GM12872 (cell line): ENCODE data around the gene MDGA2.

ENCODE experiments used
- TF ChIP-seq, protein P1 (sequence below): IDR thresholded peaks from 3 replicates; pipeline ENCODE4 v1.5.1; 2011; ENCODE audit warnings: low read depth, mild to moderate bottlenecking, low read length, moderate library complexity; ENCODE audit not compliant: insufficient read depth

Gene MDGA2

DNA sequence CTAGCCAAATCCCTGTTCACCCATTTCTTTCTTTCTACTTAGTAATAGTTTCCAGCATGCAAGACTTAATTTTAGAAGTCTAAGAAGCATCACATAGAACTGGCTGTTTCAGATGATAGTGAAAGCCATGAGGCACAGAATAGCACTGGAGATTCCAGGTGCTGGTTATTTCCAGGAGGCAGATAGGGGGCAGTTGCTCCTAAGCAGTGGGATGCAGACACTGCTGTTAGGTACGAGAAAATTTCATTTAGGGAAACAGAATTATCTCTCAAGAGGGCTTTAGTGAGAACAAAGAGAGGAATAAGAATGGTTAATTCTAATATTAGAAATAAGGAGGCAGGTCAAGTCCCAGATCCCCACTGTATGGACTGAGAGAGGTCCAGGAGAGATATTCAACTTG lies 3.6 kb upstream of the MDGA2 start:
- TF ChIP-seq, protein P1, sequence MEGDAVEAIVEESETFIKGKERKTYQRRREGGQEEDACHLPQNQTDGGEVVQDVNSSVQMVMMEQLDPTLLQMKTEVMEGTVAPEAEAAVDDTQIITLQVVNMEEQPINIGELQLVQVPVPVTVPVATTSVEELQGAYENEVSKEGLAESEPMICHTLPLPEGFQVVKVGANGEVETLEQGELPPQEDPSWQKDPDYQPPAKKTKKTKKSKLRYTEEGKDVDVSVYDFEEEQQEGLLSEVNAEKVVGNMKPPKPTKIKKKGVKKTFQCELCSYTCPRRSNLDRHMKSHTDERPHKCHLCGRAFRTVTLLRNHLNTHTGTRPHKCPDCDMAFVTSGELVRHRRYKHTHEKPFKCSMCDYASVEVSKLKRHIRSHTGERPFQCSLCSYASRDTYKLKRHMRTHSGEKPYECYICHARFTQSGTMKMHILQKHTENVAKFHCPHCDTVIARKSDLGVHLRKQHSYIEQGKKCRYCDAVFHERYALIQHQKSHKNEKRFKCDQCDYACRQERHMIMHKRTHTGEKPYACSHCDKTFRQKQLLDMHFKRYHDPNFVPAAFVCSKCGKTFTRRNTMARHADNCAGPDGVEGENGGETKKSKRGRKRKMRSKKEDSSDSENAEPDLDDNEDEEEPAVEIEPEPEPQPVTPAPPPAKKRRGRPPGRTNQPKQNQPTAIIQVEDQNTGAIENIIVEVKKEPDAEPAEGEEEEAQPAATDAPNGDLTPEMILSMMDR = no peak

DNA sequence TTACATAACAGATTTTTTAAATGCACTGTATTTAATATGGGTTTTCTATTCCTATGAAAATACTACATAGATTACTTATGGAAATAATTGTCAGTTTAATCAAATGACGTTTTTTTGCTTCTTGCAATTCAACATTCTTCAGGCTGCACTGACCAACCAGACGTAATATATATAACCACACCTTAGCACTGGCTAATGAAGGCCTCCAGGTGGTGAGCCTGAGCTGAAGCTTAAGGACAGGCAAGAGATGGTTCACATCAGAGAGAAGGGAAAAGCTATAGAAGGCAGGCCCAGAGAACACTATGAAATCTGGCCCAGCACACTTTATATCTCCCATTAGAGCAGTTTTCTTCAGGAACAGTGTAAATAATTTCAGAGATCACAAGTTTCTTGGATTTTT lies 2.8 kb upstream of the MDGA2 start:
- TF ChIP-seq, protein P1 = no peak

DNA sequence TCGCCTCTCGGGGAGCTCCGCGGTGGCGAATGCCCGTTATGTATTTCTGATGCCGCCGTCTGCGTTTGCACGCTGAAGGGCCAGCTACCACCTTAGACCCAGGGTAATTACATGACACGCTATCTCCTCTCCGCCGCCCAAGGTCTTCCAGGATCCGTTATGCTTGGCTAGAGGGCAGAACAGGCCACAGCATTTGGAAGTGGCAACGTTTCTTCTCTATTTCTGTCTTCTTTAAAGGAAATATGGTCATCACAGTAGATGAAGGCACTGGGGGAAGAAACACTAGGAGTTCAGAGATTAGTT lies 861 bp upstream of the MDGA2 start:
- TF ChIP-seq, protein P1 = no peak

DNA sequence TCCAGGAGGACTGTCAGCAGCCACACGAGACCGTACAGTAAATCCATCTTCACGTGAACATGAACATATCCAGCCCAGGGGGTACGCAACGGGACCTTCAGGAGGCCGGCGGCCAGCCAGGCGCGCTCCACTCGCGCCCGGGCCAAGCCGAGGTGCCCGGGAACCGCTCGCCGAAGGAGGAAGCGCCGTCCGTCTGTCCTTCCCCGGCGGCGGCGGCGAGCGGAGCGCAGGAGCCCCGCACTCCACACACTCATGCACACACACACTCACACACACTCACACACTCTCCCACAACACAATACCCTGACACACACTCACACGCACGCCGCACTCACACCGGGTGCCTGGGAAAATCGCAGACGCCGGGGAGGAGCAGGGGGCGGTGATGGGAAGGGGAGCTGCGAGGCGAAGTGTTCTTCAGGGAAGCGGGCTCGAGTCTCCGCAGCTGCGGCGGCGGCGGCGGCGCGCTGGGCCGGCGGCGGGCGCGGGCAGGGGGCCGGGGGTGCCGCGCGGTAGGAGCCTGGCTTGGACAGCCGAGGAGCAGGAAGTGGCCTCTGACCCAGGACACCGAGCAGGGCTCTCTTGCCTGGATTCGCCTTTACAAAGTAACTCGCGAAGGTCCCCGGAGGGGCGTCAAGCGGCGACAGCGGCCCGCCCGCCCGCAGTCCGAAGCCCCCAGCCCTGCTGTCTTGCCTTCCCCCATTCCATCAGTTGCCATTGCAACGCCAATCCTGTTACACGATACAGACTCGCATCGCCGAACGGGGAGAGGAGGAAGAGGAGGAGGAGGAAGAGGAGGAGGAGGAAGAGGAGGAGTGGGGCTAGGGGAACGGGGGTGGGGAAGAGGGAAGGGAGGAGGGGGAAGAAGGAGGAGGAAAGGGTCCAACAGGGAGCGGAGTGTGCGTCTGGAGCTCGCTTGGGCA lies 601 bp downstream of the MDGA2 start:
- TF ChIP-seq, protein P1 = no peak

DNA sequence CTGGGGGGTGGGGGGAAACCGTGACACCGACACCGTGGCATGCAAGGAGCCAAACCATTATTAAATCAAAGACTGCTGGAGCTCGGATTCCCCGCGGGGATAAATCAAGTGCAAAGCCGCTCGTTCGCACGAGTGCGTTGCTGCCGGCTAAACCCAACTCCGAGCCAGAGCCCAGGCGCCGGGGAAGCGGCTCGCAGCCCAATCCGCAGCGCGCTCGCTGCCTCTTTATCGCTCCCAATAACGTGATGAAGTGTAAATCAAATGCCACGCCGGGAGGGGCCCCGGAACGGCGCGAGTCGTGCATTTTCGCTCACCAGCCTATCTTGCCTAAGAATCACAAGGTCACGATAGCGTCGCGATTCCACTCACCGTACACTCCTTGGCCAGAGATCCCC lies 1.3 kb downstream of the MDGA2 start:
- TF ChIP-seq, protein P1 = no peak

DNA sequence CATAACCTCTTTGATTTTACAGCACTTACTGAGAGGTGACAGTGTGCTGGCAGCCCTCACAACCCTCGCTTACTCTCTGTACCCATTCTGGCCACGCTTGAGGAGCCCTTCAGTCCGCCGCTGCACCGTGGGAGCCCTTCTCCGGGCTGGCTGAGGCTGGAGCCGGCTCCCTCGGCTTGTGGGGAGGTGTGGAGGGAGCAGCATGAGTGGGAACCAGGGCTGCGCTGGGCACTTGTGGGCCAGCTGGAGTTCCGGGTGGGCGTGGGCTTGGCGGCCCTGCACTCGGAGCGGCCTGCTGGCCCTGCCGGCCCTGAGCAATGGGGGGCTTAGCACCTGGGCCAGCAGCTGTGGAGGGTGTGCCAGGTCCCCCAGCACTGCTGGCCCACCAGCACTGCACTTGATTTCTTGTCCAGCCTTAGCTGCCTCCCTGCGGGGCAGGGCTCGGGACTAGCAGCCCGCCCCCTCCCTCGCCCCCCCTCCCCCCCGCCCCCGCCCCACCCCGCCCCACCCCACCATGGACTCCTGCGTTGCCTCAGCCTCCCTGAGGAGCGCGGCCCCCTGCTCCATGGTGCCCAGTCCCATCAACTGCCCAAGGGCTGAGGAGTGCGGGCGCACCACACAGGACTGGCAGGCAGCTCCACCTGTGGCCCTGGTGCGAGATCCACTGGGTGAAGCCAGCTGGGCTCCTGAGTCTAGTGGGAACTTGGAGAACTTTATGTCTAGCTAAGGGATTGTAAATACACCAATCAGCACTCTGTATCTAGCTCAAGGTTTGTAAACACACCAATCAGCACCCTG lies 9.9 kb downstream of the MDGA2 start:
- TF ChIP-seq, protein P1 = no peak

DNA sequence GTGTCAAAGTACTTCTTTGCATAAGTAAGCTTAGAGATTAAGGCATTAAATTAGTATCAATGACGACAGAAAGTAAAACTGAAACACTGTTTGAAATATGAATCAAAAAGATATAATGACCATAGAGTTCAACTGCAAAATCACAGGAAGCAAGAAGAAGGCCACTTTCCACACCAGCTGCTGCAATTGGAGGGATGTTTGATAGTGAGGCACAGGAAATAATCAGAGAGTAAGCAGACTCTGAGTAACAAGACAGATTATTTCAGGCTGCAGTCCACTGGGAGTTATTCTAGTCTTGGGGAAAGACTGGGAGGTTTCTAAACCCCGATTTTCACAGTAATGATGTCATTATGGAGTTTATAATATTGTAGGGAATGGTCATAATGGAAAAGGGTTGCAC lies 12.9 kb downstream of the MDGA2 start:
- TF ChIP-seq, protein P1 = no peak
